Panc1 (cell line): ENCODE results near the gene ZKSCAN5. TPM values are rescaled to one million over a fixed set of nuclear protein-coding genes. Genes with fewer than 3 reads are reported as not detected.

Experiments used
- ATAC-seq: fragments of 200-7000 bp; cut with Tn5 transposase; 2 replicates; pipeline ENCODE4 v1.9.1; 2020; ENCODE audit warnings: mild to moderate bottlenecking, moderate library complexity
- BruUV-seq: library from RNA; stranded (reverse); fragments of 400-500 nt; replicated peaks from 2 replicates; lab custom pipeline; 2021; lab: Mats Ljungman, UMichigan
- CTCF ChIA-PET: fragments of 300-600 bp; sonication (Branson Sonifier 250); formaldehyde crosslinking; loops from one replicate; lab custom pipeline; 2022; ENCODE audit warnings: antibody characterized with exemption; lab: Charles Lee
- POLR2A ChIA-PET: fragments of 300-600 bp; sonication (Branson Sonifier 250); formaldehyde crosslinking; loops from one replicate; lab custom pipeline; 2022; ENCODE audit warnings: antibody characterized with exemption; lab: Charles Lee
- DNase-seq: peaks from one replicate; pipeline ENCODE4 v3.0.0-alpha.2; 2010; ENCODE audit warnings: low read depth, low spot score
- H3K27ac ChIP-seq: 2 replicates; pipeline ENCODE4 v1.5.1; 2011; ENCODE audit warnings: mild to moderate bottlenecking, low read length, inconsistent platforms
- H3K27me3 ChIP-seq: fragments of 200-500 bp; sonication (Bioruptor generic); 2 replicates; pipeline ENCODE4 v1.6.0; 2014; ENCODE audit warnings: low read length, inconsistent platforms; ENCODE audit not compliant: control insufficient read depth, insufficient read depth
- H3K36me3 ChIP-seq: fragments of 200-500 bp; sonication (Bioruptor generic); 2 replicates; pipeline ENCODE4 v1.5.1; 2014; ENCODE audit warnings: inconsistent platforms, mild to moderate bottlenecking, low read length, moderate library complexity; ENCODE audit not compliant: control insufficient read depth, insufficient read depth
- H3K4me1 ChIP-seq: 2 replicates; pipeline ENCODE4 v1.5.1; 2011; ENCODE audit warnings: inconsistent platforms, mild to moderate bottlenecking, low read length, moderate library complexity; ENCODE audit not compliant: control insufficient read depth, insufficient read depth
- H3K4me3 ChIP-seq, 2 experiments: 2 replicates each; pipeline ENCODE4 v1.5.1; 2011 to 2012; ENCODE audit warnings: low read depth in 2 of 2, low read length in 2 of 2, mild to moderate bottlenecking in 2 of 2, inconsistent platforms in 1 of 2, moderate library complexity in 1 of 2
- H3K9me3 ChIP-seq: fragments of 200-500 bp; sonication (Bioruptor generic); 2 replicates; pipeline ENCODE4 v1.5.1; 2014; ENCODE audit warnings: low read depth, mild to moderate bottlenecking, inconsistent platforms, low read length, moderate library complexity; ENCODE audit not compliant: control insufficient read depth, insufficient read depth
- POLR2AphosphoS5 ChIP-seq: IDR thresholded peaks from 2 replicates; pipeline ENCODE4 v1.6.1; 2012; ENCODE audit warnings: mild to moderate bottlenecking, low read depth, low read length, moderate library complexity
- SIN3A ChIP-seq: IDR thresholded peaks from 2 replicates; pipeline ENCODE4 v1.6.1; 2012; ENCODE audit warnings: low read depth, mild to moderate bottlenecking, low read length, moderate library complexity, borderline replicate concordance; ENCODE audit not compliant: insufficient read depth
- TCF7L2 ChIP-seq: IDR thresholded peaks from 2 replicates; pipeline ENCODE4 v1.6.1; 2011; ENCODE audit warnings: mild to moderate bottlenecking, low read depth, low read length, inconsistent platforms
- in situ Hi-C: cut with HindIII; loops from 2 replicates; pipeline ENCODE4 v1.10.0; 2016; ENCODE audit warnings: low sequenced_read_pairs, low pct_unique_long_range_greater_than_20kb
- intact Hi-C: fragments of 100-400 bp; cut with micrococcal nuclease; formaldehyde crosslinking; loops from one replicate; pipeline ENCODE4 v1.10.0; 2022; ENCODE audit not compliant: unreplicated experiment
- total RNA-seq: library from RNA; stranded (reverse); gene quantifications from one replicate; pipeline ENCODE4 v1.2.1, GENCODE V29; 2021; ENCODE audit not compliant: unreplicated experiment
- TF ChIP-seq, protein P1 (sequence below), 2 experiments: IDR thresholded peaks; 2 replicates each; pipeline ENCODE4 v1.6.1; 2011 to 2012; ENCODE audit warnings: low read depth in 2 of 2, control low read depth in 1 of 2, low read length in 1 of 2, mild to moderate bottlenecking in 1 of 2, moderate library complexity in 1 of 2; ENCODE audit not compliant: insufficient read depth in 1 of 2
- TF ChIP-seq, protein P2 (sequence below): fragments of 450-650 bp; IDR thresholded peaks from 2 replicates; pipeline ENCODE4 v1.5.1; 2017; ENCODE audit warnings: mild to moderate bottlenecking

The ZKSCAN5 gene
- total RNA-seq, 1 experiment from 2014 or later: 17.5 TPM

DNA sequence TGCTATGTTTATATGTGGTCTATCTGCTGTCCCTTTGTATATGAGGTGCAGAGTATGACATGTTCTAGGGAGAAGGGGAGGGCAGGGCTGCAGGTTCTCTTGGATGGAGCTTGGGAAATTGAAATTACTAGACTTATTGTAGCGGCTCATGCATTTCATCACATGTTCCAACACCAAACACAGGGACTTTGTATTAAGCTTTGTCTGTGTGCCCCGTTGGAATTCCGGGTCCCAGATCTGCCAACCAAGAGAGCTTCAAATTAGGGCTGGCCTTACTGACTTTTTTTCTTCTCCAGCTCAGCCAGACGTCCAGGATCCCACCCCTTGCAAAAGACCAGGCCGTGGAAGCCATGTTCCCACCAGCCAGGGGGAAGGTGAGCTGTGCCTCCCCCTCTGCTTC, 28.4 kb upstream of the ZKSCAN5 start:
- DNase-seq (no peak), ATAC-seq (no peak)
- Histone ChIP-seq H3K4me1 (no peaks in the 10 kb centered on the region), H3K36me3 (peaks cover 4% of the 10 kb centered on the region; the same call in 1 of the 2 replicates), H3K9me3 (no peaks in the 10 kb centered on the region), H3K4me3 (no peak overlapping the region), H3K27ac (no peak overlapping the region), H3K27me3 (no peaks in the 10 kb centered on the region)
- no peak for TF ChIP-seq TCF7L2
- TF ChIP-seq POLR2AphosphoS5: no peak
- no peak for TF ChIP-seq SIN3A
- TF ChIP-seq, protein P1, sequence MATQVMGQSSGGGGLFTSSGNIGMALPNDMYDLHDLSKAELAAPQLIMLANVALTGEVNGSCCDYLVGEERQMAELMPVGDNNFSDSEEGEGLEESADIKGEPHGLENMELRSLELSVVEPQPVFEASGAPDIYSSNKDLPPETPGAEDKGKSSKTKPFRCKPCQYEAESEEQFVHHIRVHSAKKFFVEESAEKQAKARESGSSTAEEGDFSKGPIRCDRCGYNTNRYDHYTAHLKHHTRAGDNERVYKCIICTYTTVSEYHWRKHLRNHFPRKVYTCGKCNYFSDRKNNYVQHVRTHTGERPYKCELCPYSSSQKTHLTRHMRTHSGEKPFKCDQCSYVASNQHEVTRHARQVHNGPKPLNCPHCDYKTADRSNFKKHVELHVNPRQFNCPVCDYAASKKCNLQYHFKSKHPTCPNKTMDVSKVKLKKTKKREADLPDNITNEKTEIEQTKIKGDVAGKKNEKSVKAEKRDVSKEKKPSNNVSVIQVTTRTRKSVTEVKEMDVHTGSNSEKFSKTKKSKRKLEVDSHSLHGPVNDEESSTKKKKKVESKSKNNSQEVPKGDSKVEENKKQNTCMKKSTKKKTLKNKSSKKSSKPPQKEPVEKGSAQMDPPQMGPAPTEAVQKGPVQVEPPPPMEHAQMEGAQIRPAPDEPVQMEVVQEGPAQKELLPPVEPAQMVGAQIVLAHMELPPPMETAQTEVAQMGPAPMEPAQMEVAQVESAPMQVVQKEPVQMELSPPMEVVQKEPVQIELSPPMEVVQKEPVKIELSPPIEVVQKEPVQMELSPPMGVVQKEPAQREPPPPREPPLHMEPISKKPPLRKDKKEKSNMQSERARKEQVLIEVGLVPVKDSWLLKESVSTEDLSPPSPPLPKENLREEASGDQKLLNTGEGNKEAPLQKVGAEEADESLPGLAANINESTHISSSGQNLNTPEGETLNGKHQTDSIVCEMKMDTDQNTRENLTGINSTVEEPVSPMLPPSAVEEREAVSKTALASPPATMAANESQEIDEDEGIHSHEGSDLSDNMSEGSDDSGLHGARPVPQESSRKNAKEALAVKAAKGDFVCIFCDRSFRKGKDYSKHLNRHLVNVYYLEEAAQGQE (IDR thresholded peaks at IDR 0.05; ENCODE audit: insufficient read depth in 1 of 2, low read depth in 2 of 2, low read length in 1 of 2): no peak
- TF ChIP-seq, protein P2, sequence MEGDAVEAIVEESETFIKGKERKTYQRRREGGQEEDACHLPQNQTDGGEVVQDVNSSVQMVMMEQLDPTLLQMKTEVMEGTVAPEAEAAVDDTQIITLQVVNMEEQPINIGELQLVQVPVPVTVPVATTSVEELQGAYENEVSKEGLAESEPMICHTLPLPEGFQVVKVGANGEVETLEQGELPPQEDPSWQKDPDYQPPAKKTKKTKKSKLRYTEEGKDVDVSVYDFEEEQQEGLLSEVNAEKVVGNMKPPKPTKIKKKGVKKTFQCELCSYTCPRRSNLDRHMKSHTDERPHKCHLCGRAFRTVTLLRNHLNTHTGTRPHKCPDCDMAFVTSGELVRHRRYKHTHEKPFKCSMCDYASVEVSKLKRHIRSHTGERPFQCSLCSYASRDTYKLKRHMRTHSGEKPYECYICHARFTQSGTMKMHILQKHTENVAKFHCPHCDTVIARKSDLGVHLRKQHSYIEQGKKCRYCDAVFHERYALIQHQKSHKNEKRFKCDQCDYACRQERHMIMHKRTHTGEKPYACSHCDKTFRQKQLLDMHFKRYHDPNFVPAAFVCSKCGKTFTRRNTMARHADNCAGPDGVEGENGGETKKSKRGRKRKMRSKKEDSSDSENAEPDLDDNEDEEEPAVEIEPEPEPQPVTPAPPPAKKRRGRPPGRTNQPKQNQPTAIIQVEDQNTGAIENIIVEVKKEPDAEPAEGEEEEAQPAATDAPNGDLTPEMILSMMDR: no peak
- POLR2A ChIA-PET: no interaction called here
- in situ Hi-C loops (no loop called here), intact Hi-C loops (no loop called here)
- no TSS peak for BruUV-seq
- CTCF ChIA-PET: interaction anchor here (1.3 kb wide), 1 partner anchor 24 kb away, joined by 6 read pairs; the partner anchor contains the start of gene ZNF394

DNA sequence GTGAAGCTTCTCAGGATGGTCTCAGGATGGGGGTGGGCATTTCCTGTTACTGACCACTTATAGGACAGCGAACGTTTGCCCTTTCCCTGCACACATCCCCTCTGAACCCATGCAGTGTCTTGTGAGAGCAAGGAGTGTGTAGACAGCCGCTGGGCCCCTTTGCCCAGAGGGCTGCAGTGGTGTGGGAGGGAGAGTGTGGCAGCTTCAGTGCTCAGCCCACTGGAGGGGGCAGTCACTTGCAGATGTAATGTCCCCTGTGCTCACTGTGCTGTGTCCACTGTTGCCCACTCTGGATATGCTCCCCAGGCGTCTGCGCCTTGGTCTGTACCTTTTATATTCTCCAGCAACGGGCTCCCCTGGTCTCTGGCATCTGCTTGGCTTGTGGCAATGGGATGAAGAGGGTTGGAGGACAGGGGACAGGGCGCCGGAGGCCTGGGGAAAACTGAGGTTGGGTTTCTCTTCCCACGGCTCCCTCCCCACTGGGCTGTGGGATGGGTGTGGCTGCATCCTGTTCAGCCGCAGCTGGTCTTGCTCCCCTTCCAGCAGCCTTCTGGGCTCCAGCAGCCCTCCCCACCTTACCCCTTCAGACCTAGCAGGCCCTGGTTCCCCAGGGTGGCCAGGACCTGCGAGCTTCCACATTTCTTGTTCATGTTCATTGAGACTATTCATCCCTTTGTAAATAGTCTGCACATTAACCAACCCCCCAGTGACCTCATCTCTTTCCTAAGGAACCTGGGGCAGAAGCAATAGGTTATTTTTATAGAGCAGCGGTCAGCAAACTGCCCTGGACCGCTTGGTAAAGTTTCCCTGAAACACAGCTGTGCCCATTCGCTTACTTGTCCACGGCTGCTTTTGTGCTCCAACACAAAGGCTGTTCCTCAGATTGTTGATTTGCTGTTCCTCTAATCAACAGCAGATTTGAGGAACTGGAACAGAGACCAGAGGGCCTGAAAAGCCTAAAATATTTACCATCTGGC, 25.7 kb upstream of the ZKSCAN5 start:
- intact Hi-C loops: no loop called here
- in situ Hi-C loops: no loop called here
- no peak for DNase-seq
- Histone ChIP-seq H3K9me3 (no peaks in the 10 kb centered on the region), H3K4me3 (no peak overlapping the region), H3K4me1 (no peaks in the 10 kb centered on the region), H3K27ac (no peak overlapping the region), H3K27me3 (no peaks in the 10 kb centered on the region), H3K36me3 (no peaks in the 10 kb centered on the region)
- BruUV-seq: no TSS peak
- CTCF ChIA-PET: interaction anchor here (0.6 kb wide), 1 partner anchor 10 kb away, joined by 4 read pairs; no protein-coding TSS in a partner anchor
- POLR2A ChIA-PET: no interaction called here
- TF ChIP-seq SIN3A (no peak), POLR2AphosphoS5 (no peak), TCF7L2 (no peak)
- TF ChIP-seq, protein P1 (IDR thresholded peaks at IDR 0.05; ENCODE audit: insufficient read depth in 1 of 2, low read depth in 2 of 2, low read length in 1 of 2): no peak
- TF ChIP-seq, protein P2: no peak
- ATAC-seq: peak; percentile 45
